B cell (primary cell): ENCODE results near the gene IGFLR1. TPM values are rescaled to one million over a fixed set of nuclear protein-coding genes. Genes with fewer than 3 reads are reported as not detected.

Experiments used
- ATAC-seq: fragments of 200-7000 bp; cut with Tn5 transposase; one replicate; pipeline ENCODE4 v1.10.0; 2021; ENCODE audit warnings: low read depth, mild to moderate bottlenecking, moderate number of reproducible peaks, moderate library complexity
- CTCF ChIA-PET: fragments of 350-600 bp; sonication (Branson Sonifier 250); formaldehyde crosslinking; loops from one replicate; lab custom pipeline; 2021; ENCODE audit warnings: antibody characterized with exemption, inconsistent platforms; lab: Charles Lee
- POLR2A ChIA-PET: fragments of 350-600 bp; sonication (Branson Sonifier 250); formaldehyde crosslinking; loops from one replicate; lab custom pipeline; 2021; ENCODE audit warnings: antibody characterized with exemption; lab: Charles Lee
- DNase-seq: peaks from one replicate; pipeline ENCODE4 v3.0.0; 2013
- H2AFZ ChIP-seq: 2 replicates; pipeline ENCODE4 v1.6.1; 2012; ENCODE audit warnings: mild to moderate bottlenecking, low read depth, low read length; ENCODE audit not compliant: insufficient read depth, poor library complexity, severe bottlenecking
- H3K27ac ChIP-seq, 2 donors: 1 replicate in 1 of 2; 2 replicates in 1 of 2; pipeline ENCODE4 v1.5.1; 2012 to 2013; ENCODE audit warnings: low read length in 2 of 2, mild to moderate bottlenecking in 2 of 2, moderate library complexity in 1 of 2
- H3K27me3 ChIP-seq, 4 experiments: fragments of 200-600 bp in 1 of 4; sonication (generic) in 1 of 4; replicated peaks in 1 of 4; 1 replicate in 2 of 4; 2 replicates in 2 of 4; pipeline versions ENCODE4 v1.6.1 to v1.7.0; 2013 to 2016; ENCODE audit warnings: low read length in 3 of 4, mild to moderate bottlenecking in 2 of 4, mixed read lengths in 1 of 4, moderate library complexity in 1 of 4; ENCODE audit not compliant: insufficient read depth in 4 of 4, control insufficient read depth in 3 of 4; ENCODE audit errors: control extremely low read depth in 1 of 4
- H3K36me3 ChIP-seq, 2 experiments: replicated peaks in 1 of 2; 1 replicate in 1 of 2; 2 replicates in 1 of 2; pipeline versions ENCODE4 v1.6.1 to v1.7.1; 2013; ENCODE audit warnings: low read length in 1 of 2; ENCODE audit not compliant: insufficient read depth in 2 of 2, control insufficient read depth in 1 of 2; ENCODE audit errors: control extremely low read depth in 1 of 2, extremely low read depth in 1 of 2
- H3K4me1 ChIP-seq, 2 donors: fragments of 200-600 bp in 1 of 2; sonication (generic) in 1 of 2; 1 replicate in 1 of 2; 2 replicates in 1 of 2; pipeline versions ENCODE4 v1.5.1 to v1.6.1; 2013 to 2017; ENCODE audit warnings: low read length in 2 of 2; ENCODE audit not compliant: control insufficient read depth in 2 of 2, insufficient read depth in 2 of 2
- H3K4me2 ChIP-seq: replicated peaks from 2 replicates; pipeline ENCODE3; 2012; ENCODE audit warnings: mild to moderate bottlenecking, low read depth, low read length; ENCODE audit not compliant: poor library complexity, severe bottlenecking
- H3K4me3 ChIP-seq, 5 experiments: fragments of 200-600 bp in 1 of 5; sonication (generic) in 1 of 5; 1 replicate in 3 of 5; 2 replicates in 2 of 5; pipeline versions ENCODE4 v1.5.1 to v1.7.0; 2011 to 2016; ENCODE audit warnings: low read length in 4 of 5, mild to moderate bottlenecking in 4 of 5, low read depth in 2 of 5, control low read depth in 1 of 5, moderate library complexity in 1 of 5; ENCODE audit not compliant: insufficient read depth in 1 of 5; ENCODE audit errors: control extremely low read depth in 1 of 5, extremely low read depth in 1 of 5
- H3K79me2 ChIP-seq: fragments of 200-600 bp; sonication (generic); one replicate; pipeline ENCODE4 v1.6.0; 2016; ENCODE audit warnings: low read length; ENCODE audit not compliant: control insufficient read depth, insufficient read depth
- H3K9ac ChIP-seq: fragments of 200-600 bp; sonication (generic); 2 replicates; pipeline ENCODE4 v1.6.1; 2017; ENCODE audit warnings: mild to moderate bottlenecking, low read length, moderate library complexity
- H3K9me3 ChIP-seq, 3 donors: one replicate each; pipeline versions ENCODE4 v1.6.1 to v1.7.1; 2013; ENCODE audit warnings: low read length in 2 of 3; ENCODE audit not compliant: control insufficient read depth in 2 of 3, insufficient read depth in 1 of 3; ENCODE audit errors: control extremely low read depth in 1 of 3
- H4K20me1 ChIP-seq: 2 replicates; pipeline ENCODE4 v1.6.0; 2012; ENCODE audit warnings: mild to moderate bottlenecking, low read length; ENCODE audit not compliant: insufficient read depth, control insufficient read depth, poor library complexity, severe bottlenecking
- H3K27ac Mint-ChIP-seq: one replicate; pipeline ENCODE4 v1.8.0; 2021; ENCODE audit warnings: mixed read lengths
- H3K27me3 Mint-ChIP-seq: one replicate; pipeline ENCODE4 v1.8.0; 2021; ENCODE audit warnings: mixed read lengths
- H3K4me1 Mint-ChIP-seq: one replicate; pipeline ENCODE4 v1.8.0; 2021; ENCODE audit warnings: mixed read lengths
- H3K4me3 Mint-ChIP-seq: one replicate; pipeline ENCODE4 v1.8.0; 2021; ENCODE audit warnings: mixed read lengths
- H3K9me3 Mint-ChIP-seq: one replicate; pipeline ENCODE4 v1.8.0; 2022; ENCODE audit warnings: mixed read lengths; ENCODE audit not compliant: insufficient read depth
- CTCF ChIP-seq: fragments of 200-600 bp; IDR thresholded peaks from one replicate; pipeline ENCODE4 v1.8.0; 2022; ENCODE audit warnings: antibody characterized with exemption, mild to moderate bottlenecking
- EZH2 ChIP-seq: IDR thresholded peaks from 2 replicates; pipeline ENCODE4 v1.6.1; 2012; ENCODE audit warnings: borderline replicate concordance, low read depth, mild to moderate bottlenecking, moderate library complexity, low read length; ENCODE audit not compliant: insufficient read depth, poor library complexity, severe bottlenecking
- WGBS: methylation state at CpG from one replicate; pipeline ENCODE4 v1.1.5; 2013; ENCODE audit warnings: missing lambda C conversion rate; ENCODE audit not compliant: insufficient coverage; 5-methylcytosine and 5-hydroxymethylcytosine counted together
- intact Hi-C: fragments of 100-400 bp; cut with micrococcal nuclease; formaldehyde crosslinking; loops from one replicate; pipeline ENCODE4 v1.10.0; 2022
- polyA plus RNA-seq: library from polyadenylated mRNA; depleted of rRNA; stranded (reverse); fragments of >200 nt; gene quantifications from 2 replicates; pipeline ENCODE4 v1.2.3, GENCODE V29; 2012
- total RNA-seq, 2 donors: library from RNA; stranded (reverse); fragments of 120-200 nt in 1 of 2; gene quantifications; 1 replicate in 1 of 2; 2 replicates in 1 of 2; pipeline versions ENCODE4 v1.2.3 to v1.2.4, GENCODE V29; 2013 to 2022

The IGFLR1 gene
- total and polyA plus RNA-seq, 2 donors (not counting 1 experiment from before 2014, with no cell fraction given): 130 to 245 TPM

- ChIA-PET CTCF (interaction anchor here (1.0 kb wide), 1 partner anchor 59 kb away, joined by 3 read pairs; no protein-coding TSS in a partner anchor), POLR2A (interaction anchor here (0.6 kb wide), 1 partner anchor 591 kb away, joined by 4 read pairs; no protein-coding TSS in a partner anchor)
- no peak overlapping the region for H3K27ac ChIP-seq
- H3K9me3 ChIP-seq: peaks cover 0 to 10% (median 0%) of the 10 kb centered on the region in 3 donors
- Mint-ChIP-seq H3K4me1 (peaks cover 38% of the 10 kb centered on the region), H3K4me3 (no peak overlapping the region), H3K27ac (no peak overlapping the region), H3K27me3 (peaks cover 17% of the 10 kb centered on the region), H3K9me3 (no peaks in the 10 kb centered on the region)
- no peak overlapping the region for H3K4me3 ChIP-seq
- no peak overlapping the region for H3K4me2 ChIP-seq
- 95% methylated on average over 19 of the region's 20 CpGs for WGBS
- DNase-seq: no peak
- peaks cover 25% of the 10 kb centered on the region for H3K79me2 ChIP-seq
- TF ChIP-seq CTCF: no peak
- no peak for TF ChIP-seq EZH2
- peaks cover 31 to 36% of the 10 kb centered on the region in 2 donors for H3K4me1 ChIP-seq
- peaks cover 4% of the 10 kb centered on the region for H4K20me1 ChIP-seq
- peaks cover 0 to 26% (median 10%) of the 10 kb centered on the region in 4 experiments for H3K27me3 ChIP-seq
- H2AFZ ChIP-seq: no peak overlapping the region
- ATAC-seq: no peak
- H3K36me3 ChIP-seq: peaks cover 0 to 20% of the 10 kb centered on the region in 2 experiments
- H3K9ac ChIP-seq: no peak overlapping the region
- intact Hi-C loops: no loop called here
These were observed 11.6 kb upstream of the IGFLR1 start for GRCh38 chr19:35753634-35754369.
